ENCODE results near the gene UST.

The UST gene

DNA sequence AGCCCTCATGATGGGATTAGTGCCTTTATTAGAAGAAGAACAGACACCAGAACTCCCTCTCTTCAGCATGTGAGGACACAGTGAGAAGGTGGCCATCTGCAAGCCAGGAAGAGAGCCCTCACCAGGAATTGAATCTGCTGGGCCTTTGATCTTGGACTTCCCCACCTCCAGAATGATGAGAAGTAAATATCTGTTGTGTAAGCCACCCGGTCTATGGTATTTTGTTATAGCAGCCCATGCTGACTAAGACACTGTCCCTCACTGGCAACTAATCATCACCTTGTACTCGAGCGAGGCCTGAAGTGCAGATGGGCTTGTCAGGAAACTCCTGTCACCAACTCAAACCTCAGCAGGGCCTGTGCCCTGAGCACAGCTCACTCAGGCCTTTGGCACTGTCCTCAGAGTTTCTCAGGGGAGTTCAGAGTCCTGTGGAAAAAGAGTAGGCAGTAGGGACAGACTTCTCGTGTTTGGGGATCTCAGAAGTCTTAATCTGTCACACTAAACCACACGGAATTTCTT, 62.0 kb downstream of the UST start:
- no peak for DNase-seq

DNA sequence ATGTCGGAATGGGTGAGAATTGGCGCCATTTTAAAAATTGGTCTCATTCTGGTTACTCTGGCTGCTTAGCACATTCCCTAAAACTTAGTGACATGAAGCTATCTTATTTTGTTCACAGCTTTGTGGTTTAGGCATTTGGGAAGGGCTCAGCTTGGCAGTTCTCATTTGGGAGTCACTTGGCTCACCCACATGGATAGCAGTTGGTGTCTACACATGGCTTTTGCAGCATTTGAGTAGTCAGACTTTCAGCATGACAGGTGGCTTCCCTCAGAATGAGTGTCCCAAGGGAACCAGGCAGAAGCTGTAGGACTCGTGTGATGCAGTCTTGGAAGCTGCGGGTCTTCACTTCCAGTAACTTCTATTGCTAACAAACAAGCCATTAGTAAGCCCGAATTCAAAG, 64.6 kb downstream of the UST start:
- no peak for DNase-seq

DNA sequence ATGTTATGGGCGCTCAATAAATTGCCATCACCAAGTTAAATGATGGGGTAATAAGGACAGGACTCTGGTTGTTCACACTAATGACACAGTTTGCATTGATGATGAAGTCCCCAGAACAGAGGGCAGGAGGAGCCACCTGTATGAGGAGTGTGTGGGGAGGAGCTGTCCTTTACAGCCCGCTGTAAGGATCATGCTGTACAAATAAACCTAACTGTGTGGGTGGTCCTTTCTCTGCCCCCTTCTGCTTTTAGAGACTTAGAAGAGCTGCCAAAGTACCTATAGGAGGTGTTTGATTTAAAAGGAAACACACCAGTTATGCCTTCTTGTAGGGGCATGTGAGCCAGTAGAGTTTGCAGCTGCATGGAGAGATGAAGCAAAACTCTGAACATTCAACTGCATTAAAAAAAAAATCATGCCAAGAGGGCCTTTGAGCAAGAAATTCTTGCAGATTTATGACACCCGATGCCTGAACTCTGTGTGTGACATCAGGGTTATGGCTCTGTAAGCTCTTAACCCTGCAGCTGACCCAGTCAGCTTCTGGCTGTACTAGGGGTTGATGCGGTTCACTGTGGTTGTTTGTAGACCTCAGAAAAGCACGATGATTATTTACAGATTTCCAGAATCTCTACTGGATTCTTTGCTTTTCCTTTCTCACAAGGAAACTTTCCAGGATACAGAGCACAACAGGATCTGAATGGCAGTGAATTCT, 67.4 kb downstream of the UST start:
- no peak for DNase-seq

DNA sequence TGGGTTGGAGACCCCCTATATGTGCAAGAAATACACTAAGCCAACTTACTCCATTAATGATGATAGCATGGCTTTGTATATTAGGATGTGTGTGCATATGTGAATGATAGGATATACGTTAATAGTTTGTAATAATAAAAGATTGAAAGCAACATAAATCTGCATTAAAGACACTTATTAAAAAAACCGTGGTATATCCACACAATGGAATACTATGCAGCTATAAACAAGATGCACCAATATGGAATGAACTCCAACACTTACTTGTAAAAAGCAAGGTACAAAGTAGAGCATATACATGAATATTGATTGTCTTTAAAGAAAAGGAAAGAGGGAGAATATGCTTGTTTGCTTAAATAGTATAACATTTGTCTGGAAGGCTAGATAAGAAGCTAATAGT, 68.0 kb downstream of the UST start:
- DNase-seq: no peak

DNA sequence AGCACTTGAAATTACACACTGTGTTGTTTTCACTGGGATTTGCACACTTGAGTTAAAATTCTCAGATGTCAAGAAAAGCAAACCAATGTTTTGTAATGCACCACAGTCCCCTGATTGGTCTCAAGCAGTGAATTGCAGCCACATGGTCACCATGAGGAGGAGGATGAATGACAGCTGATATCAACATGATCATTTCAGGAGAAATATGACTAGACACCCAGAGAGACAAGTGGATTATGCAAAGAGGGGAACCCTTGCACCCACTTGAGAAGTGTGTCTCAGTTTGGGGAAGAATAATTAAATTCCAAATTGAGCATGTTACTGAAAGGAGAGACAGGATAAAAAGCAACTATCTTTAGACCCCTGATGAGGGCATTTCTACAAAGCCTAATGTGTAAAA, 69.3 kb downstream of the UST start:
- no peak for DNase-seq

DNA sequence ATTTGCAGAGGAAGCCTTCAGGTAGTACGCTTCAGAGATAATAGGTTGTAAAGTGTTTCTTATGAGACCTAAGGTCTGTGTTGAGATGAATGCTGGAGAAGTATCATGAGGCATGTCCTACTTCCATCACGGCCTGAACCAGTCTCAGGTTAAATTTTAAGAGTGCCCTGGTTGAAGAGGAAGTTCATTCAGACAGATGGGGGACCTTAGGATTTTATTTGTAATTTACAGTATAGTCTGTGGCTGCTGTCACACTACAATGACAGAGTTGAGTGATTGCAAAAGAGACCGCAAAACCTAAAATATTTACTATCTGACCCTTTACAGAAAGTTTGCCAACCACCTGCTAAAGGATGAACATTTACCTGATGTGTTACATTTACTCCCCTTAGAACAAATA, 70.9 kb downstream of the UST start:
- no peak for DNase-seq

DNA sequence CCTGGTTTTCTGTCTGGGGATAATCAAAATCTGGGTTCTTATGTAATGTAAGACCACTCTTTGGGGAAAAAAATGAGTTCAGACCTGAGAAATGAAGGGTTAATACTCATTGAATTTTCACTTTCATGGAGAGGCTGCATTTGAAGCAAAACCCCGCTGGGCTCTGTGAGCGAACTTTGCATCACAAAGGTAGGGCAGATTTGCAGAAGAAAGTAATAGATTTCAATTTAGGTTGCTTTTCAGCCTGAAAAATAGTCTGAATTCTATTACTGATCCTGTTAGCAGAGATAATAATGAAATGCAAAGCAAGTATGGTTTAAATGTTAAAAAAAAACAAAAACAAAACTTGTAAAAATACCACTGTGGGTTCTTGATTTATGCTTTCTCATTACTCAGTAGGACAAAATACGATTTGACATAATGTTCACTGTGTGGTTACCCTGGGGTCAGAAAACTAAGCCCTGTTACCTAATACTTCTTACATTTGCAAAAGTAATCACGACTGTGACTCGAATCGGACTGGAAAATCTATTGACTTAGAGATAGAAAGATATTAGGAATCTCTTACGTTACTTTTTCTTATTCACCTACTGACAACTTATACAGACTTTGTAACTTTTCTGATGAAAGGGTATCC, 72.2 kb downstream of the UST start:
- no peak for DNase-seq

DNA sequence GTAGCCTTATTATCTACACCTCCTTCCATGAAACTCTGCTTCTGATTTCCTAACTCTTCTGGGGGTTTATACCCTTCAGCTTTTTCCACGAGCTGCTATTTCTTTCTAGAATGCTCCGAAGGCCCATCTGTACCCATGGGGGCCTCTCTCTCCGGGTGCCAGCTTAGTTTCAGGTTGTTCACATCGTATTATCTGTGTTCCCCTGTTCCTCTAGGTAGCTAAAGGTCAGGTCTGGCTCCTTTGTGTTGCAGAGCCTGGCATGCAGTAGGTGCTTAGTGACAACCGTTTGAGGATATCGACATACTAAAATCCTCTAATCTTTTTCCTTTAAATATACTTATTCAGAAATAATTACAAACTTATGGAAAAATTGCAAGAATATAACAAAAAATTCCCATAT, 73.0 kb downstream of the UST start:
- DNase-seq: no peak

DNA sequence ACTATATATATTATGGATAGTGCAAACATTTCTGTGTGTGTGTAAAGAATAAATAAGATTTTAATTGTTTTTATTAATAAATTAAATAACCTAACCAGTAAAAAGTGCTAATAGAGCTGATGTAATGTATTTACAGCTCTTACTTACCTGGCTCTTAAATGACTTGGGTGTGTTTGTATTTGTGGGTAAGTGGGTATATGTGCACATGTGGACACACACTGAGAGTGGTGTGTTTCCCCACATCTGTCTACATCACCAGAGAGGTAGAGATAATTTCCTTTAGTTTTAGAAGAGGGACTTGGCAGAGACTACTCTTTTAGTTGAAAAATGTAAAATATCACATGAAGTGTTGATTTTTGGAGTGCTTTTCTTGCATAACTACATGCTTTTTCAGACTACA, 76.0 kb downstream of the UST start:
- DNase-seq: no peak

DNA sequence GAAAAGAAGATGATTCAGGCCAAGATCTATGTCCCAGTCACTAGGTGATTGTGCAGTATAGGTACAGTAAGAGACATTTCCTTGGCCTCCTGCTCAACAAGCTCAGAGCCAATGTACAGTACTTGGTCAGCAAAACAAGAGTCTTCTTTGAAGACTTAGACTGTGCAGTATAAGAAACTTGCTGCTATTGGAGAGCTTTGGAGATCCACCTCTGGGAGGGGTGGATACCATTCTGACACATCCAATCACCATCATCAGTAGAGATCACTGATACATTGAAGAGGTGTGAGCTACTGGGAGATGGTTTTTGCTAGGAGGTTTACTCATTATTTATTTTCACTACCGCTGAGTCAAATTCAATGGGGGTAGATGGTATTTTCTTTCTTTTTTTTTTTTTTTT, 77.5 kb downstream of the UST start:
- DNase-seq: no peak

DNA sequence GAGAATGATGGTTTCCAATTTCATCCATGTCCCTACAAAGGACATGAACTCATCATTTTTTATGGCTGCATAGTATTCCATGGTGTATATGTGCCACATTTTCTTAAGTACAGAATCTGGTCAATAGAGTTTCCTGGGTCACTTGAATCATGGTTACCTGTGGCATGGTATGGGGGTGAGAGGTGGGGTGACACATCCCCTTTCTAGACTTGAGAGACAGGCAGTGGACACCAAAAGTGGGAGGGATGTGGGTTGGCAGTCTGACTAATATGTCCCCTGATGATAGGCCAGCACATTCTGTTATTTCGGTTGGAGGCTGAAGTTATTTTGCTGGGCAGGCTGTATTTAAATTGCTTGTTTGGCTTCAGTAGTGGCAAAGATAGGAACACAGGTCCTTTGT, 78.1 kb downstream of the UST start:
- no peak for DNase-seq

DNA sequence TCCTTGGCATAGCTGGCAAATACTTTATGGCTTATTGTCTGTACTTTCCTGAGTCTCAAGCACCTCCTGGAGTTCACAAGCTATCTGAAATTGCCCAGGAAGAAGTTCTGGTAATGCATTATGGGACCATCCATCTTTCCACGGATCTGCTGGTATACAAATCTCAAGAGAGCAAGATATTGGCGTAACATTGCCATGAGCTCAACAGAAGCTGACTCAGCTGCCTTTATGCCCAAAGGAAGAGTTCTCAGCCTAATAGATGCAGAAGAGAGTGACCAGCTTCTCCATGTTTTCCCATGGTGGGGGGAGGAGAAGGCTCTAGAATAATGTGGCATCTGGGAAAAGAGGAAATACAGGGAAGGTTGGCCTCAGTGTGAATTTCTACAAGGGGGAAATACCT, 78.7 kb downstream of the UST start:
- no peak for DNase-seq

DNA sequence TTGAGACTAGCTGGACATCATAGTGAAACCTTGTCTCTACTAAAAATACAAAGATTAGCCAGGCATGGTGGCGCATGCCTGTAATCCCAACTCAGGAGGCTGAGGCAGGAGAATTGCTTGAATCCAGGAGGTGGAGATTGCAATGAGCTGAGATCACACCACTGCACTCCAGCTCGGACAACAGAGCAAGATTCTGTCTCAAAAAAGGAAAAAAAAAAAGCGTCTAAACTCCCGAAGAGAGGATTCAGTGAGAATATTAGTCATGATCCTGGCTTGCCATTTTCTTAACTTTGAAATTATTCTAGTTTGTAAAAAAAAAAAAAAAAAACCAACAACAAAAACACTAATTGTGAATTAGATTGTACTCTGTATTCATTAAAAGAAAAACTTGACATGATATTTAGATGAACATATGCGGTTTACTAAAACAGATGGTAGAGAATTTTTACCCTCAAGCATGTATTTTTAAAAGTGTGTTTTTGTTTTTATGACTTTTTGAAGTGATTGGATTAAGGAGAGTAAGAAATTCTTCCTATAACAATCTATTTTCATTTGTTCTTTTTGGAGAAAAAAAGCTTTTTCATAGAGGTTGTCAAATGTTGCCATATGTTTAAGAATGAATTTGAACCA, 80.7 kb downstream of the UST start:
- DNase-seq: no peak

DNA sequence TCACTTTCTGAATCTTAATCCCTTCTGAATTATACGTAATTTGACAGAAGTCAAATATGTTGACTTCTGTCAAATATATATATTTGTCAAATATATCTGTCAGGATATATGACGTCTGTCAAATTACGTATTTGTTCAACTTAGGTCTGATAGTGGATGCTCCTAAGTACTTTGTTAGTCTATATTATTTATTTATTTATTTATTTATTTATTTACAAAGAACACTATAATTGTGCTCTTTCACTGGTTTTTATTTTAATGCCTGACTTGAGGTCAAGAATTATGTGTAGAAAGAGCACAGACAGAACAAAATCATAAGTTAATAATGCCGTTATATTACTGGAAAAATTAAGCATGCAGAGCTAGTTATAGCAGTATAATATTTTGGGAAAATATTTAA, 81.2 kb downstream of the UST start:
- DNase-seq: no peak

DNA sequence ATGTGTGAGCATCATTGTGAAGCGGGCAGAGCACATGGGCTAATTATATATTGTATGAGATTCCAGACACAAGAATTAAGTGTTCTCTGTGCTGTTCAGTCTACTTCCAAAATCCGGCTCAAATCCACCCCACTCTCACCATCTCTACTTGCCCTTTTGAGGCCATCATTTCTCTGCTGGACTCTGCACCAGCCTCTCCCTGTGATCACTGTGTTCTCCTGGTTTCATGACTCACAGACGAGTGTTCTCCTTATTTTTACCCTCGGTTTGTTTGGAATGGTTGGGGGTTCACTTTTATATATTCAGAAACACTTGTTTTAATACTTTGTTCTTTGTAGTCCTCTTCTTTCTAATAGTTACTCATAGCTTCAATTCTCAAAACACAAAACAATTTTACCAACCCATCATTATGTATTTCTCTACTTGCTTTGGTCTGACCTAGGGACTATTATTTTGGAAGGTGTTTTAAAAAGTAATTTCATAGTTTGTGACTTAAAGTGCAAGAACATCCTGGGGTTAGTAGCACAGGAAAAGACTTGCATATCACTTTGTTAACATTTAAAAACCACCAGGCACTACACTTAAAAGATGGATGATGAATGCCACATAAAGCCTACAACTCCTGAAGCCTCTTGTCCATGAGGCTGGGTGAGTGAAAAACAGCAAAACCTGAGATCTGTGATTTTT, 82.7 kb downstream of the UST start:
- DNase-seq: no peak

DNA sequence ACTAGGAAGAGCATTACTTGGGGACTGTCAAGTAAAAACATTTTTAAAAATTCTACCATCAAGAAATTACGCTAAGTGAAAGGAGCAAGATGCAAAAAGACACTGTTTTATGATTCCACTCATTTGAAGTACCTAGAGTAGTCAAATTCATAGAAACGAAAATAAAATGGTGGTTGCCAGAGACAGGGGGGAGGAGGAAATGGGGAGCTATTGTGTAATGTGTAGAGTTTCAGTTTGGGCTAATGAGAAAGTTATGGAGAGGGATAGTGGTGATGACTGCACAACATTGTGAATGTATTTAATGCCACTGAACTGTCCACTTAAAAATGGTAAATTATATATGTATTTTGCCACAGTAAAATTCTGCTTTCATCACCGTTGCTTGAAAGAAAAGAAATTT, 83.8 kb downstream of the UST start:
- no peak for DNase-seq

DNA sequence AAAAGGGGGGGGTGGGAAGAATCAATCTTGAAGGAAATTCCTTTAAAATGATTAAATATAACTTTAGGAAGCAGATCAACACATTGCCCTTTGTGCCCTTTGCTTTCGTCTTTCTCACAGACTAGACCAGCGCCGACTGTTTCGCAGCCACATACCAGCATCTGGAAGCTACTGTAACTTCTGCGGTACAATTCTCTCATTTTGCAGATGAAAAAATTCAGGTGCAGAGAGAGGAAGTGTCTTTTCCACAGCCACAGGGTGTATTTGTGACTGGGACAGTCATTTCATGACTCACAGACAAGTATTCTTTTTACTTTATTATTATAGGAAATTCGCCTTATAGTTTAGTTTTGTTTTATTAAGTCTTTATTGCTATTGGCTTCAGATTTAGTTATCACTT, 84.2 kb downstream of the UST start:
- no peak for DNase-seq

DNA sequence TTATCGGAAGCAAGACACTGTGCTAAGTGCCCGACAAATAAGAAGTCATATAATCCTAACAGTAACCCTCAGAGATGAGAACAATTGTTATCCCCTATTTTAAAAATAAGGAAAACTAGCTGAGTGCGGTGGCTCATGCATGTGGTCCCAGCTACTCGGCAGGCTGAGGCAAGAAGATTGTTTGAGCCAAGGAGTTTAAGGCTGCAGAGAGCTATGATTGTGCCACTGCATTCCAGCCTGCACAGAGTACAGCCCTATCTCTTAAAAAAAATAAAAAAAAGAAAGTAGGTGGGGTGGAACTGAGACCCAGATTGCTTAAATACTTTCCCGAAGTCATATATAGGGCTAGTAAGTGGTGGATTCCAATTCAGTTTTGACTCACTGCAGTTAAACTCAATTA, 84.7 kb downstream of the UST start:
- DNase-seq: no peak

DNA sequence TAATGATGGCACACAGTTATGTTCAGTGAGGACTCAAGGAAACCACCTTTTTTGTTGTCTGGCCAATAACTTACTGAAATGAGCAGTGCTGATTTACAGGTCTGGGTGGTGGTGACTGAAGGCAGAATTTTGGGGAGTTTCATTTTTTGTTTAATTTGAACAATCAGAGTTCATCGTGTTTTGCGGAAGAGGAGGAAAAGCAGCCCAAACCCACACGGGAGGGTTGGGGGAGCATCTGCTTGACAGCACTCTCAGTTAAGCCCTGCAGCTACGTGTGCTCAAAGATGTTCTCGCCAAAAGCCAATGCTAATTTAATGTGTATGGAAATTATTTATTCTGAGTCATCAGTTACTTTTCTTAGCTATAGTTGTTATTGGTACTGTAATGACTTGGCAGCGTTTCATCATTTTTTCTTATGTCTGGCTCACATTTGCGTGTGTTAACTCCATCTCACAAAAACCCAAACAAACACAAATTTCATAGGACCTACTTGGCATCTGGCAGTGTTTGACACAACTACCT, 89.2 kb downstream of the UST start:
- DNase-seq: no peak

DNA sequence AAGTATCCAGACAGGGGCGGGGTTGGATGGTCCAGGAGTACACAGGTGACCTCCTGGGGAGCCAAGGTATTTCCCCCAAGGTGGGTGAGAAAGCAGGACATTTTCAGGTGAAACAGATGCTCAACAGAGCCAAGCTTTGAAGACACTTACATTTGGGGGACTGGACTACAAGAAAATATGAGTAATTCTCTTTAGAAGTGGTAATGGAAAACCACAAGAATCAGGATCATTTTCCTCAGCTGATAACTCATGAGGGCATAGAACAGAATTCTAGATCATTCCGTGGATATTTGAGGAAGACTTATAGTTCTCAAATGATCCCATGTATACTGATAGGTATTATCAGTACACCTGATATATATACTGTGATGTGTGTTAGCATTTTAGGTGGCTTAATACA, 89.9 kb downstream of the UST start:
- no peak for DNase-seq

DNA sequence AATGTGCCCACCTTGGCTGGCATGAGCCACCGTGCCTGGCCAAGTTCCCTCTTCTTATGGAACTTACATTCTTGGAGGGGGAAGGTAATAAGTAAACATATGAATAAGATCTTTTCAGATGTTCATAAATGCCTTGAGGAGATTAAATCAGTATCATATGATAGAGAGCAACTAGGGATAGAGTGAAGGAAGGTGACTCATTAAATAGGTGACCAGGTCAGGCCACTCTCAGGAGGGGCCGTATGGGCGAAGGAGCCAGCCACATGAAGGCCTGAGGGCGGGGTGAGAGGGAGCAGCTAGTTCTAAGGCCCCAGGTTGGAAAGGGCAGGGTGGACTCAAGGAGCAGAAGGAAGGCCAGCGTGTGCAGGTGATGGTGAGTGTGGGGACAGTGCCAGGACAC, 91.1 kb downstream of the UST start:
- no peak for DNase-seq

DNA sequence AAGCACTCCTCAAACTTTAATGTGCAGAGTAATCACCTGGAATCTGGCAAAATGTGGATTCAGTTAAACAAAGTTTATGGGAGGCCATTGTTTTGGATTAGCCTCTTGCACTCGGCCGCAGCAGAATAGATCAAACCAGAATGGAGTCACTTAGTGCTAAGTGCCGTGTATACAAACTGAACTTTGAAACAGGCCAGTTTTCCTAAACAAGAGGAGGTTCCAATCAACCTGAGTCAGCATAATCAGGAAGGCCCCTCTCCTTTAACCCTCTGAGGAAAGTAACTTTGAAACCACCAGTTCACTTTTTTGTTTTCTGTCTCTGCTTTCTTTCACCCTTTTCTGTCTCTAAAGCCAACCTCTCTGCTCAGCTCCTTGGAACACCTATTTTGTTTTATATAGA, 92.2 kb downstream of the UST start:
- DNase-seq: no peak

DNA sequence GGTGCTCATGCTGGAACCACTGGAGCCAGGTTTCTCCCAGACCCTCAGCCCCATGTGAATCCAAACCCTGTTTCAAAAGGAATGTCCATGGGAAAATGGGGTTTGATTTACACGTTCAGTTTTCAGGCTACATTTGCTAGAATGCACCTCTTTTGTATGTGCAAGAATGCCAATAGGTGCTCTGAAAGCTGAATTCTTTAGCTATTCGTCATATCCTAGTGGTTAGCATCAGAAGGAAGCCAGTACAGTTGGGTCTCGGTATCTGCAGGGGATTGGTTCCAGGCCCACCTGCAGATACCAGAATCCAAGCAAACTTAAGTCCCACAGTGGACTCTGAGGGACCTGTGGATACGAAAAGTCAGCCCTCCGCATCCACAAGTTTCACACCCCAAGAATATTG, 93.4 kb downstream of the UST start:
- DNase-seq: no peak

Data from SIG-M5 (cell line).